ENCODE measurements around the gene HES2. TPM values are rescaled to one million over a fixed set of nuclear protein-coding genes. Genes with fewer than 3 reads are reported as not detected.

The HES2 gene, protein sequence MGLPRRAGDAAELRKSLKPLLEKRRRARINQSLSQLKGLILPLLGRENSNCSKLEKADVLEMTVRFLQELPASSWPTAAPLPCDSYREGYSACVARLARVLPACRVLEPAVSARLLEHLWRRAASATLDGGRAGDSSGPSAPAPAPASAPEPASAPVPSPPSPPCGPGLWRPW
- not detected for polyA plus RNA-seq (ENCODE audit: low read depth in 6 of 6)

DNA sequence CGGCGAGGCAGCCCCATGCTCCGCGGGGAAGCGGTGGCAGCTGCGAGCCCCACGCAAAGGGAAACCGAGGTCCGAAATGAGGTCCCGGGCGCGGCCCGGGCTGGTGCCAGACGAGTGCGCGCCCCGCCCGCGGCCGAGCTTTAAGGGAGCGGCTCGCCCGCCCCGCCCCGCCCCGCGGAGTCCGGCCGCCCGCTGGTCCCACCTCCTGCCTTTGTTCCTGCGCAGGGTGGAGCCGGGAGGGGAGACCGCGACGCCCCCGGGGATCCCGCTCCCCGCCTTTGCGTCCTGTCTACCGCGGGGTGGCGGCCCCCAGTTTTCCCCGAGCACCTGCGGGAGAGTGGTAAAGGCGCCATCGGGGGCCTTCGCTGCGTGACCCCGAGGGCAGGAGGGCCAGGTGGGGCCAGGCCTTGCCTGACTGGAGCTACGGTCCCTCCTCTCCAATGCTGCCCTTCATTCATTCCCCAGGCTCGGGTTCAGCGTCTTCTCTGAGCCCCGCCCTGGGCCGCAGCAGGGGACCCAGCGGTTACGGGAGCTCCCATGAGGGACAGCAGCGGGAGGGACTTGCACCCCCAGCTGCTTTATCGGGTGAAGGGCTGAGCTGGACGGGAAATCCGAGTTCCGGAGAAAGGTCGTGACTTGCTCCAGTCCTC, at the start of gene HES2:
Gene HES2, minus strand, starts transcription at position 116 of the 650 bp plus-strand sequence. Its CDS starts 99 bp downstream, at position 17.
- no peaks in the 10 kb centered on the region for H3K36me3 Mint-ChIP-seq
- H3K27ac Mint-ChIP-seq = no peak within 1 kb of the TSS
- H3K9me3 Mint-ChIP-seq = peaks cover 0 to 4% (median 0%) of the 10 kb centered on the region in 7 donors
- DNase-seq (no peak), ATAC-seq (ENCODE audit: low read depth in 2 of 2) (no peak)
- peaks cover 47 to 77% (median 73%) of the 10 kb centered on the region in 3 donors for H3K27me3 Mint-ChIP-seq
- peaks cover 10 to 31% (median 17%) of the 10 kb centered on the region in 3 donors for H3K4me1 Mint-ChIP-seq
- H3K4me3 Mint-ChIP-seq = peak within 1 kb of the TSS in 5 of 8 donors; percentile 12 to 58 (median 44)

DNA sequence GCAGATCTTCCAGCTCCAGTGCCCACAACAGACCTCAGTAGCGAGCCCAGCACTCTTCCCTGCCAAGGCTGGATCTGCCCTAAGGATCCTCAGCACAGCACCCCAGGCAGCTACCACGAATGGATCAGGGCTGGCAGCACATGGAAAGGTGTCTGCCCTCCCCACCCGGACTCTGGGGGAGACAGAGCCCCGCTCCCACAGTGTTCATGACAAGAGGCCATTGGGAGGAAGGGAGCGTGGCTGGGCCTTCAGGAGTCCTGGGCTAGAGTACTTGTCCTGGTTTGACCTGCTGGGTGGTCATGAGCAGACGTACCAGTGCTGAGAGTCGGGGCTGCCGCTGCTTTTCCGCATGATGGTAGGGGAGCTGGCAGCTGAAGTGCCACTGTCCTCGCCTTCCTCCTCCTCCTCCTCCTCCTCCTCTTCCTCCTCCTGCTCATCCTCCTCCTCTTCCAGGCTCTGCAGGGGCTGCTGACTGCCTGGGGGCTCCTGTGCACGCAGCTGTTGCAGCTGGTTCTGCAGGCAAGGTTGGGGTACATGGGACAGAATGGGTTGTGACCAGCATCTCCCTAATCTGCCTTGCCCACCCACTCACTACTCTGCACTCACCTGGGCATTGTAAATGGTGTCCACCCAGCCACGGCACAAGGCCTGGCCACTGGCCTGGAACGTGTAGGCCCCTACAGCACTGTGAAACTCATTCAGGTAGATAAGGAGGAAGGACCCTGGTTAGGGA, 49.2 kb upstream of the HES2 start:
- Mint-ChIP-seq H3K9me3 (no peaks in the 10 kb centered on the region), H3K36me3 (no peaks in the 10 kb centered on the region), H3K4me3 (peak overlapping the region in 1 of 8 donors; percentile 76), H3K27ac (no peak overlapping the region), H3K4me1 (peaks cover 0 to 6% (median 3%) of the 10 kb centered on the region in 3 donors), H3K27me3 (peaks cover 15 to 32% (median 25%) of the 10 kb centered on the region in 3 donors)
- ATAC-seq (ENCODE audit: low read depth in 2 of 2) (no peak), DNase-seq (no peak)

DNA sequence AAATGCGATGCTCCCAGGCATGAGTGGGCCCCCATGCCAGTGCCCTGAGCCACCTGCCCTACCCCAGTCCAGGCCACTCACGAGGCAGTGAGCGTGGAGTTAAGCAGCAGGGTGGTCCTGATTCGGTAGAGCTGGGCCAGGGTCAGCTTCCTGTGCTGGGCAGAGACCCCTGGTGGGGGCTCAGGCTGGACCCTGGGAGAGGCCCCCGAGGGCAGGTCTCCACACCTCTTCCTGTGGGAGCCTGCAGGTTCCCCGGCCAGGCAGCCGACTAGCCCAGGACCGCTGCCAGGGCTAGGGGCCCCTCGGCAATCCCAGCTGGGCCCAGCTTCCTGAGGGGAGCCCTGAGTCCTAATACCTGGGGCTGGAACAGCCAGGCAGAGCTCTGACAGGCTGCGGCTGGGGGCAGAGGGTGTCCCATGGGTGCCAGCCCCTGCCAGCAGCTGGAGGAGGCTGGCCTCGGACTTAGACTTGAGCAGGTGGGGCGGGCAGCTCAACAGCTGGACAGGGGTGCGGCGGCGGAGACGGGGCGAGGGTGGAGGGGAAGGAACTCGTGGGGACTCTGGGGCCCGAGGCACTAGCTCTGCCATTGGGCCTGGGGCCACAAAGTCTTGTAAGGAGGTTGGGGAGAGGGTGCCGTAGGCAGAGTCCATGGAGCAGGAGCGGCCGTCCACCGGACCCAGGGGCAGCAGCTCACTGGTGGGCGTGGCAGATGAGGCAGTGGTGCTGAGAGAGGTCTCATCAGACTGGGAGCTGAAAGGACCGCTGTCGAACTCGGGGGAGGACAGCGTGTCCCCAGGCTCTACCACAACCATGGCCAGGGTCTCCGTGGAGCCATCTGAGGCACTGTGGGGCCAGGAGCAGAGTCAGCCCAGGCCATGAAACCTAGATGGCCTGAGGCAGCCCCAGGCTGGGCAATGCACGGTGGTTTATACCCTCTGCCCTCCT, 48.3 kb upstream of the HES2 start:
- ATAC-seq (ENCODE audit: low read depth in 2 of 2) (no peak), DNase-seq (no peak)
- H3K27ac Mint-ChIP-seq = no peak overlapping the region
- H3K4me1 Mint-ChIP-seq = peaks cover 0 to 6% (median 3%) of the 10 kb centered on the region in 3 donors
- no peaks in the 10 kb centered on the region for H3K36me3 Mint-ChIP-seq
- peaks cover 20 to 36% (median 31%) of the 10 kb centered on the region in 3 donors for H3K27me3 Mint-ChIP-seq
- no peaks in the 10 kb centered on the region for H3K9me3 Mint-ChIP-seq
- no peak overlapping the region for H3K4me3 Mint-ChIP-seq

DNA sequence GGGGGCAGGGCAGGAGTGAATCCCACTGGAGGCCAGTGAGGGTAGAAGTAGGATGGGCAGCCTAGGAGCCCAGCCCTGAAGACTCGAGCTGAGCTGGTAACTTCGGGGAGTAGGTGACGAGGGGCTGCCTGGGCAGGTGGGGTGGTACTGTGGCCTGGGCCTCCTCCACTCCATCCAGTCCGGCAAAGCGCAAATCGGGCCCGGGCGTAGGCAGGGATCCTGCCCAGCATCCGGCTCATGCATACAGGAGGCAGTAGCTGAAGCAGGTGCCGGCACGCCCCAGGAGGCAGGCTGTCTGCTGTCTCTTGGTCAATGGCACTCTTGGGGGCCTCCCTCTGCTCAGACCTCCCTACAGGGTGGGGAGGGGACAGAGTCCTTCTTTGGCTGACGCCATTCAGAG, 47.5 kb upstream of the HES2 start:
- no peak overlapping the region for H3K27ac Mint-ChIP-seq
- peaks cover 0 to 7% (median 3%) of the 10 kb centered on the region in 3 donors for H3K4me1 Mint-ChIP-seq
- peaks cover 0 to 1% (median 0%) of the 10 kb centered on the region in 7 donors for H3K9me3 Mint-ChIP-seq
- ATAC-seq (ENCODE audit: low read depth in 2 of 2) (no peak), DNase-seq (no peak)
- H3K4me3 Mint-ChIP-seq = no peak overlapping the region
- H3K27me3 Mint-ChIP-seq = peaks cover 24 to 44% (median 38%) of the 10 kb centered on the region in 3 donors
- H3K36me3 Mint-ChIP-seq = no peaks in the 10 kb centered on the region

DNA sequence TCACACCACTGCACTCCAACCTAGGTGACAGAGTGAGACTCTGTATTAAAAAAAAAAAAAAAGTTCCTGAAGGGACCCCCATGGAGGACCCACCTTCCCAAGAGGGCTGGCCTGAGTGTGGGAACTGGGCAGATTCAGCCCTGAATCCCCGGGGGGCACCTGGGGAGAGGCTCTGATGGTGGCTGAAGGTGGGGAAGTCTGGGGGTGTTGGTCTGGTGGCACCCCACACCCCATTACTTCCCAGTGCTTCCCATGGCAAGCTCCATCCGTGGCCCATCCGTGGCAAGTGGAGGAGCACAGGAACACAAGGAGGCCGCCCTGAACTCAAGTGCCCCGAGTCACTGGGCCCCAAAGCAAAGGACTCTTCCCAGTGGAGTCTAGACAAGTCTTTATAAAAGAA, 47.0 kb upstream of the HES2 start:
- DNase-seq (no peak), ATAC-seq (ENCODE audit: low read depth in 2 of 2) (no peak)
- Mint-ChIP-seq H3K27me3 (peaks cover 25 to 46% (median 42%) of the 10 kb centered on the region in 3 donors), H3K4me1 (peaks cover 0 to 7% (median 3%) of the 10 kb centered on the region in 3 donors), H3K36me3 (no peaks in the 10 kb centered on the region), H3K9me3 (peaks cover 0 to 1% (median 0%) of the 10 kb centered on the region in 7 donors), H3K4me3 (peak overlapping the region in 1 of 8 donors; percentile 10), H3K27ac (peak overlapping the region in 1 of 6 donors; percentile 30)

DNA sequence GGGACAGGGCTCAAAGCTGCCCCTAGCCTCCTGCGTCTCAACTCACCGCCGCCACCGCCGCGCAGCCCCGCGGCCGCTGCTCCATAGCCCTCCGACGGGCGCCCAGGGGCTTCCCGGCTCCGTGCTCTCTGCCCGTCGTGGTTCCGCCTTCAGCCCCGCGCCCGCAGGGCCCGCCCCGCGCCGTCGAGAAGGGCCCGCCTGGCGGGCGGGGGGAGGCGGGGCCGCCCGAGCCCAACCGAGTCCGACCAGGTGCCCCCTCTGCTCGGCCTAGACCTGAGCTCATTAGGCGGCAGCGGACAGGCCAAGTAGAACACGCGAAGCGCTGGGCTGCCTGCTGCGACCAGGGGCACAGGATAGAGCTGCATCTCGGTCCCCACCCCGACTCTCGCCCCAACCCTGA, 46.3 kb upstream of the HES2 start, which contains the start of gene TNFRSF25:
Gene TNFRSF25, minus strand, starts transcription at position 151 of the 400 bp plus-strand sequence. Its CDS starts 66 bp downstream, at position 85.
- peak within 1 kb of the TSS in 2 of 6 donors; percentile 30 to 43 for H3K27ac Mint-ChIP-seq
- peaks cover 0 to 7% (median 3%) of the 10 kb centered on the region in 3 donors for H3K4me1 Mint-ChIP-seq
- peak; percentile 63 to 76 for ATAC-seq (ENCODE audit: low read depth in 2 of 2)

DNA sequence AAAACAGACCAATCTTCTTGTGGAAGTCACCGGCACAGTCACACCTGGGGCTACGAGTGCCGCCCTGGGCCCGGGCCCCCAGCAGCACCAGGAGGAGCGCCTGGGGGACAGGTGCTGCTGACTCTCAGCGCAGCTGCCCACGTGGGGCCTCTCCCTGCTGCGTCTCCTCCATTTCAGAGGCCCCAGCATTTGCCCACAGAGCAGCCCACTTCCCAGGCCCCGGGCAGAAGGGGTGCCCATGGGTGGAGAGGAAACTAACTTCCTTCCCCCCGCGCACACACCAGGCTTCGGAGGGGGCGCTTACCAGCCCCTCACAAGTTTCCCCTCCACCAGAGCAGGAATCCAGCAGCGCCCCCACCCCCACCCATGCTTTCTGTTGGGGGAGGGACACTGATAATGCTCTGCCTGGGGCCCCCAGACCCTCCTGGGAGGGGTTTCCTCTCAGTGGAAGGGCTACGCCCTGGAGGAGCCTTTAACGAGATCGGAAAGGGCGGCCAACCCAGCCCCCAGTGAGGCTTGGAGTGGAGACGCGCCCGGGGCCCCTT, 45.8 kb upstream of the HES2 start:
- Mint-ChIP-seq H3K27me3 (peaks cover 25 to 57% (median 48%) of the 10 kb centered on the region in 3 donors), H3K27ac (peak overlapping the region in 1 of 6 donors; percentile 43), H3K36me3 (no peaks in the 10 kb centered on the region), H3K9me3 (peaks cover 0 to 1% (median 0%) of the 10 kb centered on the region in 7 donors), H3K4me3 (peak overlapping the region in 4 of 8 donors; percentile 12 to 66 (median 42)), H3K4me1 (peaks cover 3 to 12% (median 7%) of the 10 kb centered on the region in 3 donors)
- ATAC-seq (ENCODE audit: low read depth in 2 of 2) (peak in 1 of 2 donors; percentile 13), DNase-seq (no peak)

More for the DNA sequence above, 46.3 kb upstream of the HES2 start, which contains the start of gene TNFRSF25:
- peaks cover 25 to 52% (median 43%) of the 10 kb centered on the region in 3 donors for H3K27me3 Mint-ChIP-seq
- DNase-seq = no peak
- no peaks in the 10 kb centered on the region for H3K36me3 Mint-ChIP-seq
- peak within 1 kb of the TSS in 5 of 8 donors; percentile 10 to 66 (median 35) for H3K4me3 Mint-ChIP-seq
- peaks cover 0 to 1% (median 0%) of the 10 kb centered on the region in 7 donors for H3K9me3 Mint-ChIP-seq

DNA sequence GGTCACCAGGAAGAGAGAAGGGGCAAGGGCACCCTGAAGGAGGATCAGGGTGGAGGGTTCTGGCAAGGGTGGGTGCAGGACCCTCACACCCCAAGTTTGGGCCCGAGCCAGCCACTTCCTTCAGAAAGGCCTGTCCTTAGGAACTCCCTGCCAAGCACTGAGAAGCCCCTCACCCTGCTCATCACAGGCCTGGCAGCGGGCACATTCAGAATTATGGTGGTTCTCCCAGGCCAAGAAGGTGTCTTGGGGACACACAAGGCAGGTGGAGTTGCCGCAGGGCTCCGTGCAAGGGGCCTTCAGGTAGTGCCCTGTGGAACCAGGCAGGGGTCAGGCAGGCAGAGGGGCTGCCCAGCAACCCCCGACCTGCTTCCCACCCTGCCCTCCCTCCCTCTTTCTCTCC, 45.2 kb upstream of the HES2 start:
- Mint-ChIP-seq H3K9me3 (peaks cover 0 to 1% (median 0%) of the 10 kb centered on the region in 7 donors), H3K27ac (no peak overlapping the region), H3K36me3 (no peaks in the 10 kb centered on the region), H3K4me3 (peak overlapping the region in 1 of 8 donors; percentile 15), H3K4me1 (peaks cover 9 to 16% (median 11%) of the 10 kb centered on the region in 3 donors), H3K27me3 (peaks cover 25 to 61% (median 51%) of the 10 kb centered on the region in 3 donors)
- DNase-seq = no peak
- ATAC-seq (ENCODE audit: low read depth in 2 of 2) = no peak

DNA sequence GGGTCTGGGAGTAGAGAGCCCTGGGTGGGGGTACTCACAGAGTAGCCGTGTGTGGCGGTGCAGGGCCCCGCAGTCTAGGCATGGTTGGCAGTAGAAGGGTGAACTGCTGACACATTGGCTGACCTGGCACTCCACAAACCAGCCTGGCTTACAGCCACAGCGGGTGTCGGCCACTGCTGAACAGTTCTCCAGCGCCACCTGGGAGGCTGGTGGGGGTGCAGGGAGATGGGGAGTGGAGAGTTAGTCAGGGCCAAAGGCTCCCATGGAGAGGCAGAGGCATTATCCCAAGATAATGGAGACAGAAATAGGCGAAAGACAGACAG, 44.8 kb upstream of the HES2 start:
- no peak overlapping the region for H3K27ac Mint-ChIP-seq
- no peak for ATAC-seq (ENCODE audit: low read depth in 2 of 2)
- H3K27me3 Mint-ChIP-seq = peaks cover 27 to 64% (median 55%) of the 10 kb centered on the region in 3 donors
- H3K4me1 Mint-ChIP-seq = peaks cover 11 to 21% (median 13%) of the 10 kb centered on the region in 3 donors
- peak overlapping the region in 2 of 8 donors; percentile 15 to 58 for H3K4me3 Mint-ChIP-seq
- H3K36me3 Mint-ChIP-seq = no peaks in the 10 kb centered on the region
- DNase-seq = no peak
- peaks cover 0 to 1% (median 0%) of the 10 kb centered on the region in 7 donors for H3K9me3 Mint-ChIP-seq

DNA sequence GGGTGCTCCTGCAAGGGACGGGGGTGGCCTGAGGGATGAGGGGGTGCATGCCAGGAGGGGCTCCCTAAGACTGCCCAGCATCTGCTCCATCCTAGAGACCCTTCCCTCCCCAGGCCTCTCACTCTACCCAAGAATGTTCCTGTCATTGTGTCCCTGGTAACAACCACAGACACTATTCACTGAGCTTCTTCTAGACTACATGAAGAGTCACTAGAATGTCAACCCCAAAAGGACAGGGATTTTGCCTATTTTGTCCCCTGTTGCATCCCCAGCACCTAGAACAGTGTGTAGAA, 43.3 kb upstream of the HES2 start:
- Mint-ChIP-seq H3K4me3 (peak overlapping the region in 1 of 8 donors; percentile 29), H3K4me1 (peaks cover 11 to 22% (median 13%) of the 10 kb centered on the region in 3 donors), H3K27ac (peak overlapping the region in 1 of 6 donors; percentile 37), H3K27me3 (peaks cover 31 to 67% (median 59%) of the 10 kb centered on the region in 3 donors), H3K36me3 (no peaks in the 10 kb centered on the region), H3K9me3 (peaks cover 0 to 1% (median 0%) of the 10 kb centered on the region in 7 donors)
- ATAC-seq (ENCODE audit: low read depth in 2 of 2) (no peak), DNase-seq (no peak)

DNA sequence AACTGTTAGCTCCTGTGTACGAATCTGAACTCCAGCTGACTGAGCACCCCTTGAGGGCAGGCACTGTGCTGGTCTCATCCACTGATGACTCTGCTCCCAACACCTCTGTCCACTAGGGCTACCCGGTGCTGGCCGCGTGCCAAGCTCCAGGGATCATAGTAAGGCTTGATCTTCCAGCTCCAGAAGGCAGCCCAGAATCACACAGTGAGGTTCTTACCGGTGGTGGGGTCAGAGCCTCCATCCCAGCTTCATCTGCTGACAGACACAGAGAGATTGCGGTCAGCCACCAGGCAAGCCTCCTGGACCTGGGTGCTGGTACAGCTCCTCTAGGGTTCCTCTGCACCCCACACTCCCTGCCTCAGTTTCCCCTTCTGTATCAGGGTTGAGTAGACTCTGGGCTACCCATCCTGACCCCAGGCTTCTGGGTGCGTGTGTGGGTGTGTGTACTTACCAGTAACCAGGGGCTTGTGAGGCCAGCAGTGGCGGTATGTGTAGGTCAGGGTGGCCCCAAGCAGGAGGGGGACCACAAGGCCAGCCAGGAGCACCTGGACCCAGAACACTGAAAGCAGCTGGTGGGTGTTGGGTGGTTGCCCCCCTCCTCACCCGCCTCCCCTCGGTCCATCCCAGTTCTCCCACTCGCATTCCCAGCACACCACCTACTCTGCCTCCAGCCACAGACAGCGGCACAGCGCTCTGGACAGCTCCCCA, 42.8 kb upstream of the HES2 start:
- H3K4me3 Mint-ChIP-seq = peak overlapping the region in 3 of 8 donors; percentile 29 to 75 (median 72)
- H3K36me3 Mint-ChIP-seq = no peaks in the 10 kb centered on the region
- peaks cover 0 to 1% (median 0%) of the 10 kb centered on the region in 7 donors for H3K9me3 Mint-ChIP-seq
- no peak overlapping the region for H3K27ac Mint-ChIP-seq
- H3K4me1 Mint-ChIP-seq = peaks cover 11 to 22% (median 13%) of the 10 kb centered on the region in 3 donors
- no peak for DNase-seq
- peaks cover 32 to 65% (median 60%) of the 10 kb centered on the region in 3 donors for H3K27me3 Mint-ChIP-seq
- ATAC-seq (ENCODE audit: low read depth in 2 of 2) = no peak
